Activated T-cell treated with anti-CD3 and anti-CD28 coated beads, Interleukin-2, amount 50 U/mL, for 72 hours (primary cell): ENCODE measurements around the gene REEP6. TPM values are rescaled to one million over a fixed set of nuclear protein-coding genes. Genes with fewer than 3 reads are reported as not detected.

Source experiments
- ATAC-seq, 2 donors: fragments of 150-1000 bp; cut with Tn5 transposase; replicated peaks in 1 of 2; 2 replicates each; pipeline ENCODE4 v1.10.0; 2021; ENCODE audit warnings: moderate library complexity in 2 of 2, mild to moderate bottlenecking in 1 of 2
- DNase-seq, 2 donors: peaks; one replicate each; pipeline ENCODE4 v3.0.0; 2021 to 2022; ENCODE audit warnings: mixed read lengths in 1 of 2
- H3K27ac Mint-ChIP-seq: one replicate; pipeline ENCODE4 v1.8.0; 2022; ENCODE audit warnings: mild to moderate bottlenecking, moderate library complexity, mixed read lengths
- H3K27me3 Mint-ChIP-seq: one replicate; pipeline ENCODE4 v1.8.0; 2022; ENCODE audit warnings: low read depth, mixed read lengths
- H3K36me3 Mint-ChIP-seq, 2 donors: one replicate each; pipeline ENCODE4 v1.8.0; 2022; ENCODE audit warnings: mixed read lengths in 2 of 2, mild to moderate bottlenecking in 1 of 2; ENCODE audit not compliant: insufficient read depth in 2 of 2
- H3K4me1 Mint-ChIP-seq: one replicate; pipeline ENCODE4 v1.8.0; 2022; ENCODE audit warnings: low read depth, mixed read lengths
- H3K4me3 Mint-ChIP-seq, 2 donors: one replicate each; pipeline ENCODE4 v1.8.0; 2022; ENCODE audit warnings: mild to moderate bottlenecking in 2 of 2, mixed read lengths in 2 of 2, moderate library complexity in 2 of 2
- H3K9me3 Mint-ChIP-seq, 2 donors: one replicate each; pipeline ENCODE4 v1.8.0; 2022; ENCODE audit warnings: mixed read lengths in 2 of 2
- total RNA-seq, 2 donors: library from RNA; stranded (reverse); gene quantifications; one replicate each; pipeline ENCODE4 v1.2.3, GENCODE V29; 2022

Gene REEP6
- 1 to 10 TPM; 1.7 to 3.8 TPM for total RNA-seq

DNA sequence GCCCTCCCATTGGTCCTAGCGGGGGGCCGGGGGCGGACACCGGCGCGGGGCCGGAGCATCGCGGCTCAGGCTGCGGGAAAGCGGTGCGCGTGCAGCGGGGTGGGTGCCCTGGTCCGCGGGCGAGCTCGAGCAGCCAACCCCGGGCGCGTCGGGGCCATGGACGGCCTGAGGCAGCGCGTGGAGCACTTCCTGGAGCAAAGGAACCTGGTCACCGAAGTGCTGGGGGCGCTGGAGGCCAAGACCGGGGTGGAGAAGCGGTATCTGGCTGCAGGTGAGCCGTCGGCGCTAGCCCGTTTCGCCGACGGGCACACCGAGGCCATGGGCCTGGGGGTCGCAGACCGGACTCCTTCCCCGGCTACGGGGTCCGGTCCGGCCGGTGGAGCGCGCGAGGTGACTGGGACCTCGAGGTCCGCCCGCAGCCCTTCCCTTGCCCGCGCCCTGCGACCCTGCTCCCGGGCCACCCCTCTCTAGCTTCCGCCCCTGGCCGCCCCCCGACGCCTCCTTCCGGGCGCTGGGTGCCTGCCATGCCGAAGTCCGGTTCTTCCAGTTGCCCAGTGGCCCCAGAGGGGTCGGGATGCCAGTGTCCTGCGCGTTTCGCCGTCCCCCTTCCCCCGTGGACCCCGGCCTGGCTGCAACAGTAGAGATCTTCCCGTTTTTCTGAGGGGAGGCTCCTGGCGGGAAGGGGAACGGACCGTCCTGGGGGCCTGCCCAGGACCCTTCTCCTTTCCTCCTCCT lies at the start of gene REEP6:
Gene REEP6, plus strand, starts transcription at position 68 of the 735 bp plus-strand sequence. Its CDS starts 89 bp downstream, at position 157.
- peaks cover 14% of the 10 kb centered on the region for H3K4me1 Mint-ChIP-seq

DNA sequence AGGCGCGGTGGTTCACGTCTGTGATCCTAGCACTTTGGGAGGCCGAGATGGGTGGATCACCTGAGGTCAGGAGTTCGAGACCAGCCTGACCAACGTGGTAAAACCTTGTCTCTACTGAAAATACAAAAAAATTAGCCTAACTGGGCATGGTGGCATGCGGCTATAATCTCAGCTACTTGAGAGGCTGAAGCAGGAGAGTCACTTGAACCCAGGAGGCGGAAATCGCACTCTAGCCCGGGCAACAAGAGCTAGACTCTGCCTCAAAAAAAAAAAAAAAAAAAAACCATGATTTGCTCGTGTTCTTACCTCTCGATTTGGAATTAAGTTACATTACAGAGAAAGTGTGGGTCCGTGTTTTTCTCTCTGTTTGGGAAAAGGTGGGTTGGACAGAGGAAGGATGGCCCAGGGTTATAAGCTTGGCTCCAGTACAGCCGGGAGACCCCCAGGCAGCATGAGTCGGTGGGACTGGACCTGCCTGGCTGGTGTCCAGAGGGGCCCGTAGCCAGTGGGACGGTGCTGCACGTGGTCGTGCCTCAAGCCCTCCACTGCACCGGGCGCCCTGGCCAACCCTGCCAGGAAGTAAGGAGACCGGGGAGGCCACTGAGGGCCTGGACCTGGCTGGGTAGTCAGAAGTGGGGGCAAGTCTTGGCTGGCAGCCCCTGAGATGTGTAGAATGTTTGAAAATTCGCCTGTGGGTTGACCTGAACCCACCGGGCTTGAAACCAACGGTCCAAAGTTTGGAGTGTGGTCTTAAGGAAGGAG lies 49.1 kb upstream of the REEP6 start:
- ATAC-seq (no peak), DNase-seq (no peak)
- Mint-ChIP-seq H3K4me3 (peak overlapping the region in 1 of 2 donors; percentile 52), H3K27ac (peak overlapping the region; percentile 51), H3K36me3 (peaks cover 12 to 27% of the 10 kb centered on the region in 2 donors), H3K9me3 (no peaks in the 10 kb centered on the region), H3K4me1 (peaks cover 38% of the 10 kb centered on the region), H3K27me3 (peaks cover under 1% of the 10 kb centered on the region)

More for the DNA sequence above, at the start of gene REEP6:
- no peak for DNase-seq
- peak within 1 kb of the TSS; percentile 82 to 85 for H3K4me3 Mint-ChIP-seq
- H3K9me3 Mint-ChIP-seq, result no peaks in the 10 kb centered on the region
- H3K36me3 Mint-ChIP-seq, result no peaks in the 10 kb centered on the region
- H3K27ac Mint-ChIP-seq, result peak within 1 kb of the TSS; percentile 4
- ATAC-seq, result no peak
- peaks cover 12% of the 10 kb centered on the region for H3K27me3 Mint-ChIP-seq

DNA sequence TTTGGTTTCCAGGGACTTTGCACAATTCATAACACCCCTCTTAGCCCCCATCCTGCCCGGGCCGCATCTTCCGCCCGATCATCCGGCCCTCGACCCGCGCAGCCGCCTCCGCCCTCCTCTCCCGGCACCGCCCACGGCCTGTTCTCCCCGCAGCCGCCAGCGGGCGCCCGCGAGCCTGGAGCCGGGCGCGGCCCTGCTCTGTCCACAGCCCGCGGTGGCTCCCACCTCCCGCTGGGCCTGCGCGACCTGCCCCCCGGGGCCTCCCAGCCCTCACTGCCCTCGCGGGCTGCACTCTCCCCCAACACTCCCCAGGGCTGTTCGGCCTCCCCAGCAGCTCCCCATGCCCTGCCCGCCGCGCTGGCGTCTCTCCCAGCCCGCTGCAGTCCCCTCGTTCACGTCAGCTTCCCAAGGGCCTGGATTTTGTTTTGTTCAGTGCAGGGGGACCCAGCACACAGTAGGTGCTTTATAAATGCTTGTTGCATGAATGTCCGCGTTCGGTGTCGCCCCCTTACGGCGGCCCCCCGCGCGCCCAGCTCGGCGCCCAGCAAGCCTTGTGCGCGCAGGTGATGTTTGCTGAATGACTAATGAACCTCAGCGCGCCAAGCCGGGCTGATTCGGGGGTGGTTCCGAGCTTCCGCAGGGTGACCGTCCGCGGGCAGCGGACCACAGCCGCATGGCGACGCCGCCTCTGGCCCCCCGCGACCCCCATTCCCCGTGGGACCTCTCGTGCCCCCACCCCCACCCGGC lies 45.6 kb upstream of the REEP6 start:
- Mint-ChIP-seq H3K4me1 (peaks cover 29% of the 10 kb centered on the region), H3K4me3 (peak overlapping the region; percentile 88 to 89), H3K9me3 (no peaks in the 10 kb centered on the region), H3K36me3 (peaks cover 6 to 18% of the 10 kb centered on the region in 2 donors), H3K27me3 (peaks cover 30% of the 10 kb centered on the region), H3K27ac (no peak overlapping the region)
- ATAC-seq (peak; percentile 74 to 81), DNase-seq (peak; percentile 86 to 91)

DNA sequence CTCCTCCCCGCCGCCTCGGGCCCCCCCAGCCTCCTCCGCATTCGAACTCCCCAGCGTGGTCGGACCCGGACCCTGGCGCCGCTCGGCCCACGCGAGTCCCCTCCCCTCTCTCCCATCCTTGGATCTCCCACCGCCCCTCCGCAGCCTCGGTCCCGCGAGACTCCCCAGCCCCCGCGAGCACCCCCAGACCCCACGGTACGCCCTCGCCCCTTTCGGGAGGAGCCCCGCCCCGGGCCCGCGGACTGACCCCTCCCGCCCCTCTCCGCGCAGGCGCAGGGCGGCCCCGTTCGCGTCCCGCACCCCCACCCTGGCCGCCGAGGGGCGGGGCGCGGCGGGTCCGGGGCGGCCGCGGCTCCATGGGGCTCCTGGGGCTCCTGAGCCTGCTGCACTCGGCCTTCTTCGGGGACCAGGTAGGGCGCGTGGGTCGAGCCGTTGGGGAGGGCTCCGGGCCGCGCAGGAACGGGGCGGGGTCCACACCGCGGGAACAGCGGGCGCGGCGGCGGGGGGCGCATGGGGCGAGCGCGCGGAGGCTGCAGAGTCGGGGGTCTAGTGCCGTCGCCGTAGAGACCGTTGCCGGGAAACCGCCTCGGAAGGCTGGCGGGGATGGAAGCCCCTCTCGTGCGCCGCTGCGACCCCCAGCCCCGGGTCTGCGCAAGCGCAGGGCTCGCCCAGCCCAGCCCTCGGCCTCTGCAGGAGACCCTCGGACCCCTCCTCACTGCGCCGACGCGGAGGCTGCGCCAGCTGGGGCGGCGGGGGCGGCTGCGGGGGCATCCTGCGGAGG lies 44.9 kb upstream of the REEP6 start:
- no peak overlapping the region for H3K27ac Mint-ChIP-seq
- peaks cover 29% of the 10 kb centered on the region for H3K4me1 Mint-ChIP-seq
- H3K36me3 Mint-ChIP-seq, result peaks cover 2 to 10% of the 10 kb centered on the region in 2 donors
- DNase-seq (no peak), ATAC-seq (peak in 1 of 2 donors; percentile 3)
- peak overlapping the region in 1 of 2 donors; percentile 88 for H3K4me3 Mint-ChIP-seq
- peaks cover 38% of the 10 kb centered on the region for H3K27me3 Mint-ChIP-seq
- no peaks in the 10 kb centered on the region for H3K9me3 Mint-ChIP-seq

DNA sequence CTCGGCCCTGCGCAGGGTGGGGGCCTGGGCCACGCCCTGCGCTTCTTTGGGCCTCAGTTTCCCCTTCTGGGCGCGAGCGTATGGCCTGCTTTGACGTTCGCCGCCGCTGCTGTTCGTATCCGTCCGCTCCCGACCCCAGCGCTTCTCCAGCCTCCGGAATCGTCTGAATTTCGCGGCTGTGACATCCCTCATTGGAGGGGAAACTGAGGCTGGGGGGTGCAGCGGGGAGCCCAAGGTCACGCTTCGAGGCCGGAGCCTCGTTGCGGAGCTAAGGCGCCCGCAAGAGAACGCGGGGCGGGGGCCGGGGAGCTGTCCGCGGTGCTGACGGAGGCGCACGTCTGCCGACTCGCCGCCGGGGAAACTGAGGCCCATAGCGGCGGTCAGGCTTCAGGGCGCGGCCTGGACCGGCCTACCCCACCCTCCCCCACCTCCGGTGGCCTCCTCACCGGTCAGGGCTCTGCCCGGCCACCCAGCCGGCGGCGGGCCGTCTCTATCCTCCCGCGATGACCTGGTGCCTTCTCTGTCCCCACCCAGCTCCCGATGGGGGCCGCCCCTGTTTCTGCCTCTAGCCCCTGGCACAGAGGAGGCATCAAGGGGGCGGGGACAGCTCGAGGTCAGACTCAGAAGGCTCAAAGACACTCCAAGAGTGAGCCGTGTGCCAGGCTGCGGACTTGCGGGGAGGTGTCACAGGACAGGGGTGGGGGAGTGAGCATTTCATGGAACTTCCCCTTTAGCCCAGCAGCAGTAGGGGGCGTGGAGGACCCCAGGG lies 44.1 kb upstream of the REEP6 start:
- no peak for DNase-seq
- H3K9me3 Mint-ChIP-seq, result no peaks in the 10 kb centered on the region
- peaks cover 24% of the 10 kb centered on the region for H3K4me1 Mint-ChIP-seq
- ATAC-seq, result no peak
- peak overlapping the region in 1 of 2 donors; percentile 36 for H3K4me3 Mint-ChIP-seq
- peaks cover 0 to 4% of the 10 kb centered on the region in 2 donors for H3K36me3 Mint-ChIP-seq
- peak overlapping the region; percentile 28 for H3K27ac Mint-ChIP-seq
- peaks cover 44% of the 10 kb centered on the region for H3K27me3 Mint-ChIP-seq

DNA sequence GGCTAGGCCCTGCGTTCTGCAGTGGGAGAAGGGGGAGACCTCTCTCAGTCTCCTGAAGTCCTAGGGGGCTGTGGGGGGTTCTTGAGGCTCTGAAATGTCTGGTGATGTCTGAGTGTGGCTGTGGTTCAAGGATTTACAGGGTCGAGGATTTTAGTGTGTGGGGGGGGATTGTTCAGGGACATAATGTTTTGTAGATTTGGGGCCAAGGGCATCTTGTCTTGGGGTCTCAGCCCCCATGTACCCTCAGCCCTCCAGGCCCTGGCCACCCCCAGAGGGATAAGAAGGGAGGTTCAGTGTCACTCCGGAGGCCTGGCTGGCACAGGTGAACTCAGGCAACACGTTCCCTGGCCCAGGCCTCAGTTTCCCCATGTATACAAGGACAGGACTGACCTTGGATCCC lies 43.5 kb upstream of the REEP6 start:
- ATAC-seq (no peak), DNase-seq (no peak)
- H3K9me3 Mint-ChIP-seq, result no peaks in the 10 kb centered on the region
- peaks cover 21% of the 10 kb centered on the region for H3K4me1 Mint-ChIP-seq
- H3K36me3 Mint-ChIP-seq, result peaks cover 0 to 3% of the 10 kb centered on the region in 2 donors
- peak overlapping the region; percentile 6 for H3K27ac Mint-ChIP-seq
- H3K27me3 Mint-ChIP-seq, result peaks cover 51% of the 10 kb centered on the region
- peak overlapping the region in 1 of 2 donors; percentile 36 for H3K4me3 Mint-ChIP-seq

DNA sequence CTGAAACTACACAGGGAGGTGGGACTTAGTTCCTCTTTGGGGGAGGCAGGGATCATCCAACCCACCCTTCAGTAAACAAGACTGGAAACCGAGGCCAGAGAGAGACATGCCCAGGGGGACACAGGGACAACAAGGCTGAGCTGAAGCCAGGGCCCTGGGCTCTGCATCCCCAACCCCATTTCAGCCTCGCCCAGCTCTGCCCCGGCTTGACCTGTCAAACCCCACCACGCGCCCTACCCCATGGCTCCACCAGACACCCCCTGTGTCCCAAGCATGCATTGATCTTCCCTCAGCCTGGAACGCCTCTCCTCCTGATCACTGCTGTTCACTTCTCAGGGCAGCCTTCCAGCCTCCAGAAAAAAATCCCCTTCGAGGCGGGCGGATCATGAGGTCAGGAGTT lies 43.0 kb upstream of the REEP6 start:
- Mint-ChIP-seq H3K9me3 (no peaks in the 10 kb centered on the region), H3K4me1 (peaks cover 21% of the 10 kb centered on the region), H3K4me3 (peak overlapping the region in 1 of 2 donors; percentile 51), H3K27ac (no peak overlapping the region), H3K36me3 (no peaks in the 10 kb centered on the region), H3K27me3 (peaks cover 55% of the 10 kb centered on the region)
- ATAC-seq (no peak), DNase-seq (no peak)

DNA sequence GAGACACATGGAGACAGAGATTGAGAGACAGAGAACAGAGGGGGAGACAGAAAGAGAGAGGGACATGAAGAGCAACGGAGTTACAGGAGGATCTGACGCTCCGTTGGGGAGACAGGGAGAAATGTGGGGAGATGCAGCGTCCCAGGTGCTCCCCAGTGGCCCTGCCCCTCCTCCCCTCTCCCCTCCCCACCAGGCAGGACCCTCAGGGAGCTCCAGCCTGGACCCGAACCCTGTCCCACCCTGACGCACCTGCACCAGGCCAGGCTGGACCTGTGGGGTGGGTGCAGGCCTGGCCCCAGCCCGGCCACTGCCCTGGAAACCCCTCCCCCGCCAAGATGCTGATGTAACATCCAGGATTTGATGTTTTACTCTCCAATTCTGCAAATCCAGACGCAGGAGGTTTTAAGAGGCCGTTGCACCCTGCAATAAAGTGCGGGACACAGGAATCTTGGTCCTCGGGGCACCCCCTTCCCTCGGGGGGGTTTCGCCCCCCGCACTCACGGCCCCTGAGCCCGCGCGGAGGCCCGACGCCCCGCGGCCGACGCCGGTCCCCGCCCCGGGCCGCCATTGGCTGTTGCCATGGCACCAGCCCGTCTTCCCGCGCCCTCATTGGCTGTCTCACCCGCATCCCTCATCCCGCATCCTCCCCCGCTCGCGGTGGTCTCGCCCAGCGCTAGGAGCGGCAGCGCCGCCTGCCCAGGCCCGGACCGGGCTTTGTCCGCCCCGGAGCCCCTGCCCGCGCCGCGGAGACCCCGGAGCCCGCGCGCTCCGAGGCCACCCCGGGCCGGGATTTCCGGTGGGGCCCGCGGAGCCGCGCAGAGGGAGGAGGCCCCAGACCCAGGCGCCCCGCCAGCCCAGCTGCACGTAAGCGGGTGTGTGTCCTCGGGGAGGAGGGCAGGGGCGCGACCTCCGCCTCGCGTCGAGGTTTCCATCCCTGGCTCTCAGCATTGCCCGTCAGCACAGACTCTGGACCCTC lies 41.2 kb upstream of the REEP6 start, which contains the start of gene APC2:
Gene APC2, plus strand, starts transcription at position 655 of the 976 bp plus-strand sequence. CDS start 2,881 bp downstream, outside the sequence.
- peak within 1 kb of the TSS; percentile 73 to 80 for H3K4me3 Mint-ChIP-seq
- peaks cover 66% of the 10 kb centered on the region for H3K27me3 Mint-ChIP-seq
- ATAC-seq (peak; percentile 42 to 50), DNase-seq (peak; percentile 70 to 73)
- H3K4me1 Mint-ChIP-seq, result peaks cover 21% of the 10 kb centered on the region
- H3K36me3 Mint-ChIP-seq, result no peaks in the 10 kb centered on the region
- H3K9me3 Mint-ChIP-seq, result no peaks in the 10 kb centered on the region
- H3K27ac Mint-ChIP-seq, result peak within 1 kb of the TSS; percentile 8

DNA sequence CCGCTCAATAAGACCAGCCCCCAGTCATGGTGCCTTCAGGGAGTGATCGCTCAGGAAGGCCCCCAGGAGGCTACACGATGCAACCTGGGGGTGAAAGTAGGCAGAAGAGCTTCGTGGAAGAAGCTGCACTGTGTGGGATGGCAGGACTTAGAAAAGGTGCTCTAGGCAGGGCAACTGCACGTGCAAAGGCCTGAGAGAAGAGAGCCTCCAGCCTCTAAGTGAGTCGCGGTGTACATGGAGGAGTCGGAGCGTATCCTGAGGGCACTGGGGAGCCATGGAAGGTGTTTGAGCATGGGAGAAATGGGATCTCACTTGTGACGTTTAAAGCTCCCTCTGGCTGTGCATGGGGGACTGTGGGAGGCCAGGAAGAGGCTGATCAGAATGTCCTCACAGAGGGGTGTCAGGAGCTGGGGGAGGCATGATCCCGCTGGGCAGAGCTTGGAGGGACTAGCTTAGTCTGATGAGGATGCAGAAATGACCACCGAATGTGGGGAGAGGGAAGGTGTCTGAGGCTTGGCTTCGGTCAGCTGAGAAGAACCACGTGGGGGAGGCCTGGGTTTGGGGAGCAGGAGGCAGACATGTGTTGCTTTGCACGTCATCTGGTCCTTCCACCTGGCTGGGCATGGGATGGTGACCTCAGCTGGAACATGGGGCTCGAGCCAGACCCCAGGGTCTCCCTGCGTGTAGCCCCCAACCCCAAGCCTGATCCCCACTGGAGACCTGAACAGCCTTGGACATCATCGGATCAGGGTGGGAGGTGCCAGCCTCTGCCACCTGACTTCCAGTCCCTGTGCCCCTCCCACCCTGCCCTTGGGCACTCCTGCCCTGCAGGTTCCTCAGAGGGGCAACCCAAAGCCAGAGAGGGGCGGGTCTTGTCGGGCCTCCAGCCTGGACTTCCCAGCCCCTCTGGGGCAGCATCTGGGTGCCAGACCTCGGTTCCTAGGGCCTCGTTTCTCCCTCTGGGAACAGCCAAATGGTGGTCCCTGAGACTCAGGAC lies 39.9 kb upstream of the REEP6 start:
- Mint-ChIP-seq H3K4me1 (peaks cover 24% of the 10 kb centered on the region), H3K27ac (no peak overlapping the region), H3K27me3 (peaks cover 74% of the 10 kb centered on the region), H3K4me3 (peak overlapping the region; percentile 4 to 66), H3K36me3 (no peaks in the 10 kb centered on the region), H3K9me3 (no peaks in the 10 kb centered on the region)
- DNase-seq (no peak), ATAC-seq (no peak)
